Islet of Langerhans (tissue), 1 donor: Measurements from ENCODE around the gene SMIM5.
"Not testable (repeated sequence)": the region's sequence is repeated elsewhere in the genome, so short reads cannot be mapped to it uniquely, and the experiment has no call there.

Source experiments
- FAIRE-seq: peaks from one replicate; lab custom pipeline; 2011; peaks lifted over from hg19 to GRCh38; lab: Jason Lieb, UNC

The SMIM5 gene

GRCh38 chr17:75632863-75633485, at the start of gene SMIM5:
TSS of gene SMIM5 (plus strand) at chr17:75633434. CDS start at chr17:75640202, 6,768 bp downstream.
- no peak for FAIRE-seq

DNA sequence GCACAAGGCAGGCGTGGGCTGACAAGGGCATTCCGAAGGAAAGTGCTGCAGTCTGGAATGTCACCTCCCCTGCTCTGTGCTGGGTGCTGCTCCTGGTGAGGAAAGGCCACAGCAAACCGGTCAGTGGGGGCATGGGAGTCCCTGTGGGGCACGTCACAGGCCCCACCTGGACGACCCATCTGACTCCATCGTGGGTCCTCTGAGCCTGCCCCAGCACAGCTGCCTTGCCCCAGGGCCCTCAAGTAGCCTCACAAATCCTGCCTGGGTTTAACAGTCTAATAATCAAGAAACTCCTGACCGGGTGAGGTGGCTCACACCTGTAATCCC, 48.4 kb upstream of the SMIM5 start:
- FAIRE-seq, result no peak

DNA sequence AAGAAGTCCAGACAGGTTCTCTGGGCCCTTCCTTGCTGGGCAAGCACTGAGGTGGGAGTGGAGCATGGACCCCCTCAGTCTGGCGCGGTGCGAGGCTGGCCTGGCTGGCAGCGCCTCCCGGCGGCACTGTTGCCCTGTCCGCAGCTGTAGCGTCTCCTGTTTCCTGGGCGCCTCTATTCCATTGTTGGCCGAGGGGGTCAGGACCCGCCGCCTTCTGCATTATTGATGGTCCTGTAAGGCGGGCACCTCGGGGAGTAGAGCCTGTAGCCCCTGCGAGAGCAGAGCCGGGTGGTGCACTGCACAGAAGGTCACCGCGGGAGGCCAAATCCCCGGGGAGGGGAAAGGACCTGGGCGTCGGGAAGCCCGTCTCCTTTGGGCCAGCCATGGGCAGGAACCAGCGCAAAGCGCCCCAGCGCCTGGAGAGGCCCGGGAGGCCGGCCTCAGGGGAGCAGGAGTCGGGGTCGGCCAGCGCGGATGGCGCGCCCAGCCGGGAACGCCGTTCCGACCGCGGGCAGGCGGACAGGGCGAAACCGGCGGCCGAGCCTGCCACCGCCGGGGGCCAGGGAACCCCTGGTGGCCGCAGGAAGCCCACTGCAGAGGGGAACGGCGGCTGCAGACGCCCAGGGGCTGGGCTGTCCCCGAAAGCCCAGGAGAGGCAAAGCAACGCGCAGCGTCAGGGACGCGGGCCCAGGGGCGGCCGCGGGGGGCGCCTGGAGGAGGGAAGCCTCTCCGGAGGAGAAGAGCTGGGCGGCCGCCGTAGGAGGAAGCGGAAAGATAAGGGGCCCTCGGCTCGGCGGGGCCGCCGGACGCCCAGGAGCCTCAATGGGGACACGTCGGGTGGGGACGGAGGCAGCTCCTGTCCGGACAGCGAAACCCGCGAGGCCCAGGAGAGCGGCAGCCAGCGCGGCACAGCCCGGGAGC, 45.3 kb upstream of the SMIM5 start, which contains the start of gene MYO15B:
Gene MYO15B (plus strand): TSS at position 126 of the 921 bp plus-strand sequence. CDS start 258 bp downstream, at position 384.
- FAIRE-seq, result no peak

DNA sequence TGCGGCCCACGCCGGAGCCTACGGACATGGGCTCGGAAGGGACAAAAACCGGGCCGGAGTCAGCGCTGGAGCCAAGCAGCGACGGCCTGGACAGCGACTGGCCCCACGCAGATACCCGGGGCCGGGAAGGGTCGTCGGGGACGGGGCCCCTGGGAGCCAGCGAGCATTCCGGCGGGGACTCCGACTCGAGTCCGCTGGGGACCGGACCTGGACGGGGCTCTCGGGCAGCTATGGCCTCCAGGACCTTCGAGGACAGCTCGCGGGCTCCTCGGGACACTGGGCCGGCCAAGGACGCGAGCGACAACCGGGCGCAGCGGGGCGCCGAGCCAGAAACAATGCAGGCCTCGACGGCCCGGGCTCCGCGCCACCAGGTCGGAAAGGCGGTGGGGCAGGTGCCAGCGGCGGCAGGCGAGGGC, 44.6 kb upstream of the SMIM5 start:
- FAIRE-seq, result no peak

GRCh38 chr17:75589012-75589918, 44.0 kb upstream of the SMIM5 start:
- no peak for FAIRE-seq

- FAIRE-seq, result no peak
Measured at GRCh38 chr17:75589919-75590303, 43.3 kb upstream of the SMIM5 start.

GRCh38 chr17:75590314-75590761, 42.9 kb upstream of the SMIM5 start:
- FAIRE-seq, result no peak

- FAIRE-seq, result no peak
Measured at GRCh38 chr17:75590849-75591721, 42.1 kb upstream of the SMIM5 start.

- FAIRE-seq, result no peak
Measured at GRCh38 chr17:75591722-75592302, 41.4 kb upstream of the SMIM5 start.

- FAIRE-seq, result no peak
Measured at GRCh38 chr17:75592348-75593020, 40.8 kb upstream of the SMIM5 start.

DNA sequence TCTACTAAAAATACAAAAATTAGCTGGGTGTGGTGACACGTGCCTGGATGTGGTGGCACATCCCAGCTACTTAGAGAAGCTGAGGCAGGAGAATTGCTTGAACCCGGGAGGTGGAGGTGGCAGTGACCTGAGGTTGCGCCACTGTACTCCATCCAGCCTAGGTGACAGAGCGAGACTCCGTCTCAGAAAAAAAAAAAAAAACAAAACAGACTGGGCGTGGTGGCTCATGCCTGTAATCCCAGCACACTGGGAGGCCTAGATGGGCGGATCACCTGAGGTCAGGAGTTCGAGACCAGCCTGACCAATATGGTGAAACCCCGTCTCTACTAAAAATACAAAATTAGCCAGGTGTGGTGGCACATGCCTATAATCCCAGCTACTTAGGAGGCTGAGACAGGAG, 39.8 kb upstream of the SMIM5 start:
- FAIRE-seq, result not testable (repeated sequence)

GRCh38 chr17:75594499-75595283, 38.5 kb upstream of the SMIM5 start:
- FAIRE-seq, result no peak

- no peak for FAIRE-seq
Measured at GRCh38 chr17:75595284-75595919, 37.8 kb upstream of the SMIM5 start.

DNA sequence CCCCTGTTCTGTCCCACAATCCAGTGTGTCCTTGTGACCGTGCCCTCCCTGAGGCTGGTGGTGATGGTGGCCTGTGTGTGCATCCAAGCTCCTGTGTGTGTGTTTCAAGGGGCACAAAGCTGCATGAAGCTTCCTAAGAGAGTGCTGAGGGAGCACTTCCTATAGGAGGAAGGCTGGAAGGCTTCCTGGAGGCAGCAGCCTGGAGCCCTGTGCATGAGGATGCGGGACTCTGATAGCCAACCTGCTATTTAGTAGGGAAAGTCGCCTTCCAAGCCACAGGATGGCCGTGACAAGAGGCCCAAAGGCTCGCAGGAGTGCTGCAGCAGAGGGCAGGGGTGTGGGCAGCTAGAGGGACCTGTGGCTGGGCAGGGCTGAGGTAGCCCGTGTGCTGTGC, 37.3 kb upstream of the SMIM5 start:
- FAIRE-seq, result no peak

GRCh38 chr17:75596320-75597087, 36.7 kb upstream of the SMIM5 start:
- no peak for FAIRE-seq

DNA sequence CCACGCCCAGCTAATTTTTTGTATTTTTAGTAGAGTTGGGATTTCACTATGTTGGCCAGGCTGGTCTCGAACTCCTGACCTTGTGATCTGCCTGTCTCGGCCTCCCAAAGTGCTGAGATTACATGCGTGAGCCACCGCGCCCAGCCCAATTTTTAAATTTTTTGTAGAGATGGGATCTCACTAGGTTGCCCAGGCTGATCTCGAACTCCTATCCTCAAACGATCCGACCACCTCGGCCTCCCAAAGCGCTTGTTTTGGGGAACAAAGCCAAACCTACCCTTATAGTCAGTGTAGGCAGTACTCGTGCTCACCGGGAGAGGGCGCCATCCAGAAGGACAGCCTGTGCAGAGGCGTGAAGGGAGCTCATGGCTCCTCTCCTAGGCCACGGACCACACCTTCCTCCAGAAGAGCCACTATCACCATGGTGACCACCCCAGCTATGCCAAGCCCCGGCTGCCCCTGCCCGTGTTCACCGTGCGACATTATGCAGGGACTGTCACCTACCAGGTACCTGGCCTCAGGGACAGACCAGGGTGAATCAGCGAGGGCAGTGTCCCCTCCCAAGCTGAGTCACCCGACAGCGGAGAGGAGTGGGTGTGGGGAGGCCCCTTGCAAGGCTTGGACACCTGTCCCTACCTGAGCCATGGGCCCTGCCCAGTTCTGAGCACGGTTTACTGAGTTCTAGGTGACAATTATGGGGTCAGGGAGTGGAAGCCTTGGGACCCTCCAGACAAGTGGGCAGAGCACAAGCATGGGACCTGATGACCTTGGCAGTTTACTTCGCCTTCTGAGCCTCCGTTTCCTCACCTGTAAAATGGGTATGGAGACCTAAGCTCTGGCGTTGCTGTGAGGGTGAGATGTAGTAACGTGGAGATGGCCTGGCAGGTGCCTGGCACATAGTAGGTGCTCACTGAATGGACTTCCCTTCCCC, 31.9 kb upstream of the SMIM5 start:
- FAIRE-seq, result no peak

GRCh38 chr17:75602644-75603043, 30.6 kb upstream of the SMIM5 start:
- no peak for FAIRE-seq
